Tibial nerve (tissue), 4 donors: Measurements from ENCODE around the gene INPP4A. TPM values are rescaled to one million over a fixed set of nuclear protein-coding genes. Genes with fewer than 3 reads are reported as not detected.
A peak's percentile ranks its signal among the peaks of the same experiment; 100 is the strongest.

ENCODE experiments used
- DNase-seq, 2 donors: peaks; one replicate each; pipeline ENCODE4 v3.0.0-alpha.2; 2019; ENCODE audit warnings: low spot score in 2 of 2
- H3K27ac ChIP-seq, 4 donors: fragments of 200-600 bp; sonication (generic) in 3 of 4; one replicate each; pipeline ENCODE4 v1.5.1; 2017 to 2019; ENCODE audit warnings: mild to moderate bottlenecking in 1 of 4
- H3K27me3 ChIP-seq, 2 donors: fragments of 200-600 bp; sonication (generic) in 1 of 2; one replicate each; pipeline versions ENCODE4 v1.5.1 to v1.6.0; 2017 to 2019
- H3K36me3 ChIP-seq, 3 donors: fragments of 200-600 bp; sonication (generic); one replicate each; pipeline ENCODE4 v1.5.1; 2018 to 2019
- H3K4me1 ChIP-seq, 4 donors: fragments of 200-600 bp; sonication (generic) in 3 of 4; one replicate each; pipeline ENCODE4 v1.5.1; 2017 to 2019
- H3K4me3 ChIP-seq, 4 donors: fragments of 200-600 bp; sonication (generic) in 3 of 4; one replicate each; pipeline ENCODE4 v1.5.1; 2017 to 2019; ENCODE audit warnings: mild to moderate bottlenecking in 1 of 4, moderate library complexity in 1 of 4
- H3K9me3 ChIP-seq, 4 donors: fragments of 200-600 bp; sonication (generic) in 3 of 4; one replicate each; pipeline ENCODE4 v1.5.1; 2017 to 2019
- EP300 ChIP-seq, 2 donors: sonication (generic); formaldehyde crosslinking; IDR thresholded peaks; one replicate each; pipeline ENCODE4 v1.6.1; 2017; ENCODE audit warnings: antibody characterized with exemption in 2 of 2, mild to moderate bottlenecking in 1 of 2
- POLR2A ChIP-seq, 2 donors: fragments of 450-650 bp; IDR thresholded peaks; one replicate each; pipeline ENCODE4 v1.6.1; 2017; ENCODE audit warnings: antibody characterized with exemption in 2 of 2, mild to moderate bottlenecking in 2 of 2, moderate library complexity in 2 of 2
- WGBS, 2 donors: methylation state at CpG; one replicate each; pipeline ENCODE4 v1.1.5; 2018; 5-methylcytosine and 5-hydroxymethylcytosine counted together
- total RNA-seq, 4 donors: library from RNA; depleted of rRNA; stranded (reverse); fragments of >200 nt; gene quantifications; one replicate each; pipeline ENCODE4 v1.1.0, GENCODE V29; 2016
- TF ChIP-seq, protein P1 (sequence below), 5 experiments: fragments of 200-600 bp in 3 of 5; fragments of 450-650 bp in 2 of 5; sonication (generic) in 3 of 5; IDR thresholded peaks; one replicate each; pipeline ENCODE4 v1.5.1; 2016 to 2019; ENCODE audit warnings: antibody characterized with exemption in 5 of 5, mild to moderate bottlenecking in 3 of 5, moderate library complexity in 2 of 5

Gene INPP4A
- total RNA-seq, 4 donors from 2014 or later = 23.7 to 45.0 (median 30.9) TPM

DNA sequence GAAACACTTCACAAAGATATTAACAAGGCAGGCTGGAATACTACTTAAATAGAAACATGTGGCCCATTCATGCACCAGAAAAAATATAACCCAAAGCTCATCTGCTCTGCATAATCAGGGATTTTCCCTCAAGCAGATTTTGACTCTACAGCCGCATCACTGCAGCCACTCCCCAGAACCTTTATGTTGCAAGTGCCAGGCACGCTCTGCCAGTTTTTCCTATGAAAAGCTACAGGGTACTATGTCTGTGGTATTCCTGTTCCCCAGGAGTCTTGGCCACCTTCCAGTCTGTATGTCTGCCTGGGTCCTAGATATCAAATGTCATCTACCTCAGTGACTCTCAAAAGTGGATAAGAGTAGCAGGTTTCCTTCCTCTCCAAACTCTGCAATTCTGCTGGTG lies 159.9 kb downstream of the INPP4A start:
- no peak overlapping the region for H3K4me3 ChIP-seq
- no peaks in the 10 kb centered on the region for H3K27me3 ChIP-seq
- no peaks in the 10 kb centered on the region for H3K9me3 ChIP-seq
- no peak for DNase-seq
- H3K27ac ChIP-seq = no peak overlapping the region
- peaks cover 0 to 37% (median 20%) of the 10 kb centered on the region in 4 donors for H3K4me1 ChIP-seq
- H3K36me3 ChIP-seq = peaks cover 0 to 42% (median 0%) of the 10 kb centered on the region in 3 donors
- 79 to 83% methylated on average over 2 of the region's 2 CpGs for WGBS, 2 donors
- TF ChIP-seq EP300 (IDR thresholded peaks at IDR 0.05) (no peak), POLR2A (IDR thresholded peaks at IDR 0.05) (no peak)
- TF ChIP-seq, protein P1, sequence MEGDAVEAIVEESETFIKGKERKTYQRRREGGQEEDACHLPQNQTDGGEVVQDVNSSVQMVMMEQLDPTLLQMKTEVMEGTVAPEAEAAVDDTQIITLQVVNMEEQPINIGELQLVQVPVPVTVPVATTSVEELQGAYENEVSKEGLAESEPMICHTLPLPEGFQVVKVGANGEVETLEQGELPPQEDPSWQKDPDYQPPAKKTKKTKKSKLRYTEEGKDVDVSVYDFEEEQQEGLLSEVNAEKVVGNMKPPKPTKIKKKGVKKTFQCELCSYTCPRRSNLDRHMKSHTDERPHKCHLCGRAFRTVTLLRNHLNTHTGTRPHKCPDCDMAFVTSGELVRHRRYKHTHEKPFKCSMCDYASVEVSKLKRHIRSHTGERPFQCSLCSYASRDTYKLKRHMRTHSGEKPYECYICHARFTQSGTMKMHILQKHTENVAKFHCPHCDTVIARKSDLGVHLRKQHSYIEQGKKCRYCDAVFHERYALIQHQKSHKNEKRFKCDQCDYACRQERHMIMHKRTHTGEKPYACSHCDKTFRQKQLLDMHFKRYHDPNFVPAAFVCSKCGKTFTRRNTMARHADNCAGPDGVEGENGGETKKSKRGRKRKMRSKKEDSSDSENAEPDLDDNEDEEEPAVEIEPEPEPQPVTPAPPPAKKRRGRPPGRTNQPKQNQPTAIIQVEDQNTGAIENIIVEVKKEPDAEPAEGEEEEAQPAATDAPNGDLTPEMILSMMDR (IDR thresholded peaks at IDR 0.05) = no peak

DNA sequence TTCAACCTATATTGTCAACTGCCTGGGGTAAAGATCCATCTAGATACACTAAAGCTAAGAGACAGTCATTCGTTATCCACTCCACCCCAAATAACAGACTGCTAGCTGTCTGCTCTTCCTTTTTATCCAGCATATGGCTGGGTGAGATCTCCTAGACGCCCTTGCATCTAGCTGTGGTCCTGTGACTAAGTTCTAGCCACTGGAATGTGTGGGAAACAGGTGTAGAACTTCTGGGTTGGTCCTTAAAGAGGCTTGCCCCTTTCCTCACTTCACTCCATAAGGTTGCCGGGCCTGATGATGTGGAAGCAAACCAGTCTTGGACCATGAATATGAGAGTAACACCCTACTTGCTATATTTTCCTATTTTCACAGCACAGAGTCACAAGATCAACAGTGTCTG lies 160.4 kb downstream of the INPP4A start:
- 79 to 83% methylated on average over 3 of the region's 3 CpGs for WGBS, 2 donors

DNA sequence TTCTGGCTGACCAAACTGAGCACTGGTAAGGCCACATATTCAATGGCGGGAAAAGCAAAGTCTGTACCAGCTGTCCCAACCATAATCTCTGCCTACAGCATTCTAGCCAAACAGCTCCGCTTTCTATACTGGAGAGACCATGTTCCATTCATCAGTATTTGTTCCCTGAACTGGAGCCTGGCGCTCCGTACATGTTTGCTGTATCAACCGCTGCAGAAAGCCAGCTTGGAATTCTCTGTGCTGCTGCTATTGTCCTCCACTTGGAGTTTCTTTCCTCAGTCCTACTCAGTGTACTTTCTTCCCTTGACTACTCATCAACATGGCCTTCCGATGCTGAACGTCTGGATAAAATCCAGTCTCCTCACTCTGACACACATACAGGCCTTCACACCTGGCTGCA lies 161.8 kb downstream of the INPP4A start:
- DNase-seq = no peak
- Histone ChIP-seq H3K9me3 (no peaks in the 10 kb centered on the region), H3K36me3 (peaks cover 0 to 32% (median 0%) of the 10 kb centered on the region in 3 donors), H3K4me1 (peaks cover 0 to 55% (median 37%) of the 10 kb centered on the region in 4 donors), H3K27me3 (no peaks in the 10 kb centered on the region), H3K4me3 (peak overlapping the region in 1 of 4 donors; percentile 63), H3K27ac (no peak overlapping the region)
- 78 to 88% methylated on average over 7 of the region's 7 CpGs for WGBS, 2 donors
- TF ChIP-seq EP300 (IDR thresholded peaks at IDR 0.05) = no peak
- no peak for TF ChIP-seq POLR2A (IDR thresholded peaks at IDR 0.05)
- TF ChIP-seq, protein P1 (IDR thresholded peaks at IDR 0.05) = no peak

More for the DNA sequence above, 160.4 kb downstream of the INPP4A start:
- Histone ChIP-seq H3K27me3 (no peaks in the 10 kb centered on the region), H3K4me1 (peaks cover 0 to 41% (median 25%) of the 10 kb centered on the region in 4 donors), H3K4me3 (no peak overlapping the region), H3K9me3 (no peaks in the 10 kb centered on the region), H3K27ac (no peak overlapping the region), H3K36me3 (peaks cover 0 to 37% (median 0%) of the 10 kb centered on the region in 3 donors)
- no peak for DNase-seq
- TF ChIP-seq POLR2A (IDR thresholded peaks at IDR 0.05) (no peak), EP300 (IDR thresholded peaks at IDR 0.05) (no peak)
- TF ChIP-seq, protein P1 (IDR thresholded peaks at IDR 0.05) = no peak

DNA sequence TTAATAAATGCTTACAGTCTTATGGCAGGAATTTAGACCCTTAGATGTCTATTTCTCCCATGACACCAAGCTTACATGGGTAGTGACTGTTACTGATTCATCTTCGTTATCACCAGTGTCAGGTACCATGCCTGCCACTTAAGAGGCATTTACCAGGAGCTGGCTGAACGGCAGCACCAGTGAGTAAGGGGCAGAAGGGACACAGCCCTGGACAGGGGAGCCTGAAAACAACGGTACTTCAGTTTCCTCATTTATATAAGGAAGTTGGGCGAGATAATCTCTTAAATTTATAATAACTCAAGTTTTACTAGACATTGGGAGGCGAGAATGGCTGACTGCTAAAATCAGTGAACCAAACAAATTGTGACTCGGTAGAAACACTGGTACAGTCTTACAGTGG lies 162.4 kb downstream of the INPP4A start:
- WGBS, 2 donors = 65 to 66% methylated on average over 6 of the region's 6 CpGs
- peak overlapping the region in 3 of 4 donors; percentile 89 to 99 (median 97) for H3K27ac ChIP-seq
- no peaks in the 10 kb centered on the region for H3K27me3 ChIP-seq
- peaks cover 0 to 61% (median 38%) of the 10 kb centered on the region in 4 donors for H3K4me1 ChIP-seq
- no peak for DNase-seq
- TF ChIP-seq, protein P1 (IDR thresholded peaks at IDR 0.05) = no peak
- TF ChIP-seq EP300 (IDR thresholded peaks at IDR 0.05) (no peak), POLR2A (IDR thresholded peaks at IDR 0.05) (no peak)
- H3K9me3 ChIP-seq = no peaks in the 10 kb centered on the region
- H3K36me3 ChIP-seq = peaks cover 0 to 32% (median 0%) of the 10 kb centered on the region in 3 donors
- peak overlapping the region; percentile 63 to 87 (median 78) for H3K4me3 ChIP-seq

DNA sequence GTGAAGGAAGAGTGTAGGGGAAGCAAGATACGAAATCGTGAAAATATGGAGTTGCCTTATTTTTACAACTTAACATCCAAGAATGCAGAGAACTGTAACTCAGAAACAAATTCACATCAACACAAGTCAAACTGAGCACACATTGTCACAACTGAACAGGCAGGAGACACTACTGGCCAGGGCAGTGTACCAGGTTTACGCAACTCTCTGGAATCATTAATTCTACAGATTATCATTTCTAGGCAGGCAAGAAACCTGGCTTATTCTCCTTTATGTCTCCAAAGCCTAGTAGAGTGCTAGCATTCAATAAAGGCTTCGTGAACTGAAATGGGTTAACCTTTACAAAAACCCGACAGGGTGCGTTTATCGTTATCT lies 163.1 kb downstream of the INPP4A start:
- no peaks in the 10 kb centered on the region for H3K9me3 ChIP-seq
- TF ChIP-seq POLR2A (IDR thresholded peaks at IDR 0.05) (no peak), EP300 (IDR thresholded peaks at IDR 0.05) (no peak)
- TF ChIP-seq, protein P1 (IDR thresholded peaks at IDR 0.05) = no peak
- peak overlapping the region; percentile 63 to 87 (median 78) for H3K4me3 ChIP-seq
- DNase-seq = no peak
- H3K36me3 ChIP-seq = peaks cover 0 to 34% (median 0%) of the 10 kb centered on the region in 3 donors
- WGBS, 2 donors = 7 to 10% methylated on average over 6 to 7 of the region's 7 CpGs
- no peaks in the 10 kb centered on the region for H3K27me3 ChIP-seq
- peak overlapping the region; percentile 89 to 99 (median 94) for H3K27ac ChIP-seq
- peaks cover 0 to 64% (median 38%) of the 10 kb centered on the region in 4 donors for H3K4me1 ChIP-seq
